Thoracic aorta (tissue), 2 donors: ENCODE results near the gene PI16. TPM values are rescaled to one million over a fixed set of nuclear protein-coding genes. Genes with fewer than 3 reads are reported as not detected.

ENCODE experiments used
- ATAC-seq: fragments of 150-250 bp; one replicate; pipeline ENCODE4 v1.8.0; 2017; ENCODE audit warnings: low read depth; ENCODE audit not compliant: insufficient number of reproducible peaks, low FRiP score
- DNase-seq: peaks from one replicate; pipeline ENCODE4 v3.0.0-alpha.2; 2020; ENCODE audit warnings: low spot score
- H3K27ac ChIP-seq, 2 donors: fragments of 200-600 bp; sonication (generic); 1 replicate in 1 of 2; 2 replicates in 1 of 2; pipeline ENCODE4 v1.5.1; 2016; ENCODE audit warnings: mild to moderate bottlenecking in 2 of 2, moderate library complexity in 2 of 2
- H3K27me3 ChIP-seq: fragments of 200-600 bp; sonication (generic); replicated peaks from 2 replicates; pipeline ENCODE4 v1.6.0; 2016; ENCODE audit warnings: mild to moderate bottlenecking; ENCODE audit not compliant: insufficient read depth
- H3K36me3 ChIP-seq: fragments of 200-600 bp; sonication (generic); one replicate; pipeline ENCODE4 v1.5.1; 2016
- H3K4me1 ChIP-seq, 2 donors: fragments of 200-600 bp; sonication (generic); 1 replicate in 1 of 2; 2 replicates in 1 of 2; pipeline versions ENCODE4 v1.5.1 to v1.6.0; 2016; ENCODE audit warnings: low read depth in 2 of 2, mild to moderate bottlenecking in 1 of 2; ENCODE audit not compliant: control insufficient read depth in 1 of 2
- H3K4me3 ChIP-seq: fragments of 200-600 bp; sonication (generic); 2 replicates; pipeline ENCODE4 v1.5.1; 2016; ENCODE audit warnings: mild to moderate bottlenecking
- H3K9me3 ChIP-seq: fragments of 200-600 bp; sonication (generic); 2 replicates; pipeline ENCODE4 v1.5.1; 2016
- total RNA-seq, 2 donors: library from RNA; depleted of rRNA; stranded (reverse); fragments of >200 nt; gene quantifications; one replicate each; pipeline versions ENCODE4 v1.1.0 to v1.2.3, GENCODE V29; 2016
- TF ChIP-seq, protein P1 (sequence below): fragments of 200-600 bp; sonication (generic); IDR thresholded peaks from one replicate; pipeline ENCODE4 v1.5.1; 2019; ENCODE audit warnings: antibody characterized with exemption

Gene PI16
- total RNA-seq, 2 donors from 2014 or later, result 44.3 to 89.7 TPM

DNA sequence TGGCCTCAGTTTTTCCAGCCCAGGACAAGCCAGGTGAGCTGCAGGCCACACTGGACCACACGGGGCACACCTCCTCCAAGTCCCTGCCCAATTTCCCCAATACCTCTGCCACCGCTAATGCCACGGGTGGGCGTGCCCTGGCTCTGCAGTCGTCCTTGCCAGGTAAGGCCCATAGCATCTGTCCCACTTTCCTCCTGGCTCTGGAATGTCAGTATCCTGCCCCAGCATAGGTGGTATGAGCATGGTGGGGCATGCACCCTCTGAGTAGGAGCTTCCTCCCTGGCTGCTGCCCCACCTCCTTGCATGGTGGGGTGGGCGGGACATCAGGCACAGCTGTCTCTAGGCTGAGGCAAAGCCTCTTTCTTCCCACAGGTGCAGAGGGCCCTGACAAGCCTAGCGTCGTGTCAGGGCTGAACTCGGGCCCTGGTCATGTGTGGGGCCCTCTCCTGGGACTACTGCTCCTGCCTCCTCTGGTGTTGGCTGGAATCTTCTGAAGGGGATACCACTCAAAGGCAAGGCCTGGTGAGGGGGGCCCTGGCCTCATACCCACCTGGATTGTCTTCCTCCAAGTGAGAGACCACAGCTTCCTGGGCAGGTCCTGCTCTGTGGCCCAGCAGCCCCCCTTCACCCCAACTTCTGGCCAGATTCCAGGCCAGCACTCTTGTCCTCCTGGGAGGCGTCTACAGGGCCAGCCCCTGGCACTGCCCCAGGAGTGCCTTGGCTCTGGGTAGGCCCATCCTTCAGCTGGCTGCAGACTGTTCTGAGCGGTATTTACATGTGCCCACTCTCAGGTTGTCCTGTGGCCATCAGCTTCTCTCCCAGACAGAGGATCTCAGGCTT is 9.1 kb downstream of the PI16 start:
- H3K9me3 ChIP-seq, result no peaks in the 10 kb centered on the region
- TF ChIP-seq, protein P1, sequence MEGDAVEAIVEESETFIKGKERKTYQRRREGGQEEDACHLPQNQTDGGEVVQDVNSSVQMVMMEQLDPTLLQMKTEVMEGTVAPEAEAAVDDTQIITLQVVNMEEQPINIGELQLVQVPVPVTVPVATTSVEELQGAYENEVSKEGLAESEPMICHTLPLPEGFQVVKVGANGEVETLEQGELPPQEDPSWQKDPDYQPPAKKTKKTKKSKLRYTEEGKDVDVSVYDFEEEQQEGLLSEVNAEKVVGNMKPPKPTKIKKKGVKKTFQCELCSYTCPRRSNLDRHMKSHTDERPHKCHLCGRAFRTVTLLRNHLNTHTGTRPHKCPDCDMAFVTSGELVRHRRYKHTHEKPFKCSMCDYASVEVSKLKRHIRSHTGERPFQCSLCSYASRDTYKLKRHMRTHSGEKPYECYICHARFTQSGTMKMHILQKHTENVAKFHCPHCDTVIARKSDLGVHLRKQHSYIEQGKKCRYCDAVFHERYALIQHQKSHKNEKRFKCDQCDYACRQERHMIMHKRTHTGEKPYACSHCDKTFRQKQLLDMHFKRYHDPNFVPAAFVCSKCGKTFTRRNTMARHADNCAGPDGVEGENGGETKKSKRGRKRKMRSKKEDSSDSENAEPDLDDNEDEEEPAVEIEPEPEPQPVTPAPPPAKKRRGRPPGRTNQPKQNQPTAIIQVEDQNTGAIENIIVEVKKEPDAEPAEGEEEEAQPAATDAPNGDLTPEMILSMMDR, result no peak
- H3K36me3 ChIP-seq, result peaks cover 13% of the 10 kb centered on the region
- peaks cover 0 to 14% of the 10 kb centered on the region in 2 donors for H3K4me1 ChIP-seq
- H3K27ac ChIP-seq, result no peak overlapping the region
- no peak overlapping the region for H3K4me3 ChIP-seq
- ATAC-seq (no peak), DNase-seq (no peak)
- no peaks in the 10 kb centered on the region for H3K27me3 ChIP-seq

DNA sequence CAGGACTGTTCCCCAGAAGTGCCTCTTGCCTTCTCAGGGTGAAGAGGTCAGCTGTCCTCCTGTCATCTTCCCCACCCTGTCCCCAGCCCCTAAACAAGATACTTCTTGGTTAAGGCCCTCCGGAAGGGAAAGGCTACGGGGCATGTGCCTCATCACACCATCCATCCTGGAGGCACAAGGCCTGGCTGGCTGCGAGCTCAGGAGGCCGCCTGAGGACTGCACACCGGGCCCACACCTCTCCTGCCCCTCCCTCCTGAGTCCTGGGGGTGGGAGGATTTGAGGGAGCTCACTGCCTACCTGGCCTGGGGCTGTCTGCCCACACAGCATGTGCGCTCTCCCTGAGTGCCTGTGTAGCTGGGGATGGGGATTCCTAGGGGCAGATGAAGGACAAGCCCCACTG is 9.8 kb downstream of the PI16 start:
- TF ChIP-seq, protein P1, result no peak
- Histone ChIP-seq H3K9me3 (no peaks in the 10 kb centered on the region), H3K4me3 (no peak overlapping the region), H3K27ac (no peak overlapping the region), H3K36me3 (peaks cover 18% of the 10 kb centered on the region), H3K27me3 (no peaks in the 10 kb centered on the region), H3K4me1 (peaks cover 0 to 14% of the 10 kb centered on the region in 2 donors)
- ATAC-seq (no peak), DNase-seq (no peak)

- no peak for DNase-seq
- Histone ChIP-seq H3K9me3 (no peaks in the 10 kb centered on the region), H3K27ac (no peak overlapping the region), H3K4me1 (peaks cover 0 to 14% of the 10 kb centered on the region in 2 donors), H3K27me3 (no peaks in the 10 kb centered on the region), H3K4me3 (no peak overlapping the region), H3K36me3 (peaks cover 24% of the 10 kb centered on the region)
- TF ChIP-seq, protein P1, result no peak
- ATAC-seq, result no peak
Measured at GRCh38 chr6:36964908-36965307, 10.4 kb downstream of the PI16 start.

GRCh38 chr6:36967301-36967700 is 12.8 kb downstream of the PI16 start:
- DNase-seq, result no peak
- Histone ChIP-seq H3K27ac (no peak overlapping the region), H3K4me1 (peaks cover 0 to 14% of the 10 kb centered on the region in 2 donors), H3K36me3 (peaks cover 47% of the 10 kb centered on the region), H3K27me3 (no peaks in the 10 kb centered on the region), H3K9me3 (no peaks in the 10 kb centered on the region), H3K4me3 (no peak overlapping the region)
- TF ChIP-seq, protein P1, result no peak
- no peak for ATAC-seq

DNA sequence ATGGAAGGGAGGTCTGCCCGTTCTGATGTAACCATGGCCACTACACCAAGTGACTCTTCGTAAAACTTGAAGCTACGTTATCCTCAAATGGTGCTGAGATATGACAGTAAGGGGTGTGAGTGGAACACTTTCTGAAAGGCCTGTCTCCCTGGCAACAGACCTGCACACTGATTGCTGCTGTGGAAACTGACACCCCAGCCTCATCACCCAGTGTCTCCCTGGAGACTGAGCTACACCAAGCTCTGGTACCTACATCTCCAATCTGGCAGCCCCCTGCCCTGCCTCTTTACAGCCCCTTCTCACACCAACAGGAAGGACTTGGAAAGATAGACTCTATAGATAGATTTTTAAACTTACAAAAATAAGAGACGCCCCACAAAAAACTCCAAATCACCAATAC is 13.2 kb downstream of the PI16 start:
- H3K4me3 ChIP-seq, result no peak overlapping the region
- no peak for ATAC-seq
- peaks cover 0 to 14% of the 10 kb centered on the region in 2 donors for H3K4me1 ChIP-seq
- no peak overlapping the region for H3K27ac ChIP-seq
- DNase-seq, result no peak
- TF ChIP-seq, protein P1, result no peak
- H3K27me3 ChIP-seq, result no peaks in the 10 kb centered on the region
- H3K9me3 ChIP-seq, result no peaks in the 10 kb centered on the region
- peaks cover 50% of the 10 kb centered on the region for H3K36me3 ChIP-seq
